IPS DF 4.7 (cell line): ENCODE data around the gene B3GNT8.
"Not testable (repeated sequence)": the region's sequence is repeated elsewhere in the genome, so short reads cannot be mapped to it uniquely, and the experiment has no call there.

Experiments
- DNase-seq: peaks from one replicate; pipeline ENCODE4 v3.0.0-alpha.2; 2013; ENCODE audit warnings: low spot score; ENCODE audit errors: extremely low read depth

B3GNT8 gene

DNA sequence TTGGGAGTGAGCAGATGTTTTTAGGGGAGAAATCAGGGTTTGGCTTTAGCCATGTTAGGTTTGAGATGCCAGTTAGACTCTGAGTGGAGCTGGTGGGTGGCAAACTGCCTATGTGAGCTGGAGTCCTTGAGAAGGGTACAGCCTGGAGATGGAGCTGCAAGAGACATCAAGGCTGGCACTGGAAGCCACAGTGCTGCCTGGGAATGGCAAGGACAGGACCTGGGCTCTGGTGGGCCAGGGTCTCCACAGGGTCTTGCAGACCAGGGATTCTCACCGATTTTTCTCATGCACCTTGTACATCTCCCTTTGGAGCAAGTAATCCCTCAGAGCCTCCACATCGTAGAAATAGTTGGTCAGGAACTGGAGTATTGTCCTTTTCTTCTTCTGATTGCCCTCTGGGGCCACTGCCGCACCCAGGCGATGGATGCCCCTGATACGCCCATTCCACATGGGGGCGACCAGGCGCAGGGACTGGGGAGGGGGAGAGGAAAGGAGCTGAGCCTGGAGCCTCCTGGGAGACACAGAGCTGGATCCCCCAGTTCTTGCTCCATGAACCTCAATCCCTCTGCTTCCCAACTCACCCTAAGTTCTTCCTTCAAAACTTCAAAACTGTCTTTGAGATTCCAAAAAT is 10.9 kb upstream of the B3GNT8 start:
- DNase-seq: no peak

- no peak for DNase-seq
These were observed 9.4 kb upstream of the B3GNT8 start for GRCh38 chr19:41436674-41436951.

DNA sequence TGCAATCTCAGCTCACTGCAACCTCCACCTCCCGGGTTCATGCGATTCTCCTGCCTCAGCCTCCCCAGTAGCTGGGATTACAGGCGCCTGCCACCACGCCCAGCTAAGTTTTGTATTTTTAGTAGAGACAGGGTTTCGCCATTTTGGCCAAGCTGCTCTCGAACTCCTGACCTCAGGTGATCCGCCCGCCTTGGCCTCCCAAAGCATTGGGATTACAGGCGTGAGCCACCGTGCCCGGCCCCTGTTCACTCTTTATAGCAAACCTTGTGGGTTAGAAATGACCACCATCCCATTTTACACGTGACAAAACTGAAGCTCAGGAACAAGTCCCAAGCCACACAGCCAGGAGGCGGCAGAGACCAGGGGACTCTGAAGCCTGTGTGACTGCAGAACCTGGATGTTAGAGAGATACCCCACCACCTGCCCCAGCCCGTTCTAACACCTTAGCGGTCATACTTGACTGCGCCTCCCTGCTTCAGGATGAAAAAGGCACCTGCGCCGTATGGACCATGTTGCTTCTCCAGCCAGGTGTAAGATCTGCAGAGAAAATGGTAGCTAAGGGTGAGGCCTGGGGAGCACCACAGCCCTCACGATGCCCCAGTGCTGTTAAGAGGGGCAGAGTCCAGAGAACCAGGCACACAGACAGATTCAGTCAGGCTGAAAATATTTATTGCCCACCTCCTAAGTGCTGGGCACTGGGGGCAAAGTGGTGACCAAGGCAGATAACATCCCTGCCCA is 8.9 kb upstream of the B3GNT8 start:
- DNase-seq: no peak

GRCh38 chr19:41435376-41435775 is 8.2 kb upstream of the B3GNT8 start:
- not testable (repeated sequence) for DNase-seq

GRCh38 chr19:41434450-41434849 is 7.3 kb upstream of the B3GNT8 start:
- no peak for DNase-seq

GRCh38 chr19:41433171-41433570 is 6.0 kb upstream of the B3GNT8 start:
- no peak for DNase-seq

DNA sequence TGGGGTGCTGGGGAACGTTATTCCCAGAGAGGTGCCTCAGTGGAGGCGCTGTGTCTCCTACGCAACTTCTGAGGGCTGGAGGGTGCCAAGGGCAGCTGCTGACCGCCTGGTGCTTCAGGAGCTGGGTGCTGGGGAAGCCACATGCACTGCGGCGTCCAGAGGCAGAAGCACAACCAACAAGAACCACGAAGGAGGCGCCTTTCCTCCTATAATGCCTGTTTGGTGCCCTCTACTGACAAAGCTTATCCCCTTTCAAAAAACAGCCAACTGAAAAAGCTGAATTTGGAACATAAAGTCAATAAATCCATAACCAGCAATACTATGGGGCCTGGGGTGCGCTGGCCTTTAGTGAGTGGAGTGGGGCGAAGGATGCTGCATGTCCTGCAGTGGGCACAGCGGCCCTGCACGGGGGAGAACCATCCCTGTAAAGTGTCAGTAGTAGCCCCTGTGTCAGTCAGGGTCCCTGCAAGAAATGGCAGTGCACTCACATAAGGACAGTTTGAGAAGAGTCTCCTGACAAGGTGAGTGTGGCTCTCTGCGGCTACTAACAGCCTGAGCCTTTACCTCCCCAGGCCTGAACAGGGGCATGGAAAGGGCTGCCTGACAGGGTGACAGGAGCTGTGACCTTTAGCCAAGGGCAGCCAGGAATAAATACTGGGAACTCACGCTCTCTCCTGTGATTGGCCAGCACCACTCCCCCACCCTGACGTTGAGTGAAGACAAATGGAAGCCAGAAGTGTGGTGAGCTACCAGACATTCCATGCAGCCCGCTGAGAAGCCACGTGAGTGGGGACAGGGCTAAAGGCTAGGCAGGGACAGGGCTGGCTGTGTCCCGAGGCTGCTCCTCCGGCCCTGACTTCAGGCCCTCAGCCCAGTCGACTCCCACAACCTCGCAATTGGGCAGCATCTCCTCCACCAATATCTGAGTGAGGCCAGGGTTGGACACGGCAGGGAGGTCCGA is 4.5 kb upstream of the B3GNT8 start:
- no peak for DNase-seq

GRCh38 chr19:41430922-41431321 is 3.7 kb upstream of the B3GNT8 start:
- no peak for DNase-seq

DNA sequence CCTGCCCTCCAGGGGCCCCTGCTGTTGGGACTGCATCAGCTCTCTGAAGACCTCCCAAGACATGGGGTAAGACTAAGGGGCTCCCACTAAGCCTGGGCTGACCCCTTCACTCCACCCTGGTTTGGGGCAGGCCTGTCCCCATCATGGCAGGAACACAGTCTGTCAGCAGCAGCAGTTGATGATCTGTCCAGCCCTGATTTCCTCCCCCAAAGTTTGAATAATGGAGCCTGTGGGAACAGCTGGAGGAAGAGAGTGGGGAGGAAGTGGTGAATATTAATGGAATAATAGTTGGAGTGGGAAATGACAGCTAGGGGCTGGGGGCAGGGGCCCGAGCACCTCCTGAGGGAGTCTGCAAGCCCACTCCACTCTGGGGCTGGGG is 1.3 kb upstream of the B3GNT8 start:
- DNase-seq: no peak

DNA sequence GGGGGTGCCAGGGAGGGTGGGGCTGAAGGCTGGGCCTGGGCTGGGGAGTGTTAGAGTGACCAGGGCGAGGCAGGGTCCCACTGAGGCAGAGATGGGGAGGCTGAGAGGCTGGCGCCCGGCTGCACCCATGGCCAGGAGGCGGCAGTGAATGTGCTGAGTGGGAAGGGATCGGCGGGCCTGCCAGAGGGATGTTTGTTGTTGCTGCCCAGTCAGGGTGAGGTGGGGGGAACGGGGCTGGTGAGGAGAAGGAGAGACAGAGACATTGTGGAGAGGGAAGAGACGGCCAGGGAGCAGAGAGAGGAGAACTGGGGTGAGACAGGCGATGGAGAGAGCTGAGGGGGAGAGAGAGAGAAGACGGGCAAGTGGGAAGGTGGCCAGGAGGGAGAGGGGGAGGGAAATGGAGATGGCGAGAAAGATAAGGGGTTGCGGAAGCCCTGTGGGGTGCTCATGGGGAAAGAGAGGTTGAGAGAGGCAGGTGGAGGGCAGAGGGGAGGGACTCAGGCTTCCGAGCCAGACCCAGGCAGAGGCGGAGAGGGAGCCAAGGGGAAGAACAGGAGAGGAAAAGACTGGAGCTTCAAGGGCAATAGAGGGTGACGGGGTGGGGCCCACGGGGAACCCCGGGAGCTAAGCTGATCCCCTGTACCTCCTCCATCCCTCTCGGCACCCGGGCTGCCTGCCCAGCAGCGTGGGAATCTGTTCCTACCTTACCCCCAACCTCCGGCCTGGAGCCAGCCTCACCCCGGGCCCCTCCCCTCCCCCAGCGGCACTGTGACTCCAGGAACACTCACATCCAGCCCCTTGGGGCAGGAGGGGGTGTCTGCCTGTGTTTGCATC is 690 bp upstream of the B3GNT8 start:
- no peak for DNase-seq

DNA sequence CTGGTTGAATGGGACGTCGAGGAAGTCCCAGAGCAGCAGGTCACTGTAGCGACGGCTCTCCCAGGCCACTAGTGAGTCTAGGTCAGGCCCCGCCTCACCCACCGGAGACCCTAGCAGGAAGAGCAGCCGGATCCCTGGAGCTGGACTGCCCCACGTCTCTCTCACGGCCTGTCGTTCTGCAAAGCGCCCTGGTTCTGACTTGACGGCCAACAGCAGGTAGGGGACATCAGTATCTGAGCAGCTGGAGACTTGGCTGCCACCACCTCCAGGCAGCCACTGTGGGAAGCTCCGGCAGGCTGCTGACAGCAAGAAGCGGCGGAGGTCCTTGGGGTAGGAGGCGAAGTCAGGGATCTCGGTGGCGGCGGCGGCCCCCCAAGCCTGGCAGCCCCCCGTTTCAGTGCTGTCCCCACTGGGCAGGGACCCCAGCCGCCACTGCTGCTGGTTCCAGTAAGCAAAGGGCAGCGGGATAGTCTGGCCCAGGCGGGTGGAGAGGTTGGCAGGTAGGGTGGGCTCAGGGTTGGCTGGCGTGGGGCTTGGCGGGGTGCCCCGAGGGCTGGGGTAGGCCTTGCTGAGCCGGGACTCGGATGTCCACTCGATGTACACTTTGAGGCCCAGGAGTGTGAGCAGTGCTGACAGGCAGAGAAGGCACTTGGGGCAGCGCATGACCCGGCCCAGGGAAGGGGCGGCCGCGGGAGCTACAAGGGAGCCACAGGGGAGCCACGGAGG is 895 bp downstream of the B3GNT8 start:
- no peak for DNase-seq

DNA sequence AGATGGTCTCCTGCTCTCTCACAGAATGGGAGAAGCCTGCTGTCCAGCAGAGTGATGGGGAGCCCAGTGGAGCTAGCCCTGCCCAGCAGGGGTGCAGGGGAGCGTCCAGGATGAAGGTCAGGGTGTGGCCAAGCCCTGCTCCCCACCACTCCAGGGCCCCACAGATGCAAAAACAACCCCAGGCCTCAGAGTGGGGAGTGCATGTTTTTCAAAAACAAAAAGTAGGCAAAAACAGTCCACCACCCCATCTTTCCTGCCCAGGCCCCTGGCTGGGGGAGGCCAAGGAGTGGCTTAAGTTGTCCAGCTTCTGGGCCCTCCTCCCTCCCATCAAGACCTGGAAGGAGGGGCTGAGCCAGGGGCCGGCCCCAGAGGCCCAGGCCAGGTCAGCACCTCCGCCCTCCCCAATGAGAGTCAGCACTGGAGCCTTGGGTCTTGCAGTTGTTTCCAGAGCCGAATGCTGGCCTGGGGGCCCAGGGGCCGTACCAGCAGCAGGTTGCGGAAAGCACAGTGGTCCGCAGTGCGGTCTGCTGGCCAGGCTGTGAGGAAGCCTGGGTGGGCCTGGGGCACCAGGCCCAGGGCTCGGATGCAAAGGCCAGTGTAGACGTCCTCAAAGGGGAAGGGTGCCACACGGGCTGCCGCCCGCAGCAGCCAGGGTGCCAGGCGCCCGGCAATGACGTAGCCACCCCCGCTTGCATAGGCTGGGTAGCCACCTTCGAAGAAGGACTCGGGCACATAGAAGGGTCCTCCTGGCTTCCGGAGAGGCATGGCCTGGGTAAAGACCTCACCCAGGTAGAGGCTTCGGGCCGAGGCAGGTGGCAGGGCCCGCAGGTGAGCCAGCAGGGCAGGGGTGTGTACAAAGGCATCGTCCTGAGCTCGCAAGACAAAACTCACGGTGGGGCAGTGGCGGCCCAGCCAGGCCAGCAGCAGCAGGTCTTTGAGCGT is 1.7 kb downstream of the B3GNT8 start:
- no peak for DNase-seq

GRCh38 chr19:41424335-41425173 is 2.6 kb downstream of the B3GNT8 start:
- no peak for DNase-seq

DNA sequence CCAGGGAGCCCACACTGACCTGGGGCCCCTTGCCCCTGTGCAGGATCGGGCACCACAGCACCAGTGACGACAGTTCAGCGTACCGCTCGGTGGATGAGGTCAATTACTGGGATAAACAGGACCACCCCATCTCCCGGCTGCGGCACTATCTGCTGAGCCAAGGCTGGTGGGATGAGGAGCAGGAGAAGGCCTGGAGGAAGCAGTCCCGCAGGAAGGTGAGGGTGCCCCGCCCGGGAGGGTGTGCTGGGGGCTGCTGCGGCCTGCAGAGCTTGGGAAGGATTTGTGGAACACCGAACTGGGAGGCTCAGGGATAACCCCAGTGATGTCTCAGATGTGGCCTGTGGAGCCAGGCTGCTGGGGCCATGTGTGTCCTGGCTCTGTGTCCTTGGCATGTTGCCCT is 4.2 kb downstream of the B3GNT8 start:
- no peak for DNase-seq

GRCh38 chr19:41422456-41422855 is 4.7 kb downstream of the B3GNT8 start:
- no peak for DNase-seq

DNA sequence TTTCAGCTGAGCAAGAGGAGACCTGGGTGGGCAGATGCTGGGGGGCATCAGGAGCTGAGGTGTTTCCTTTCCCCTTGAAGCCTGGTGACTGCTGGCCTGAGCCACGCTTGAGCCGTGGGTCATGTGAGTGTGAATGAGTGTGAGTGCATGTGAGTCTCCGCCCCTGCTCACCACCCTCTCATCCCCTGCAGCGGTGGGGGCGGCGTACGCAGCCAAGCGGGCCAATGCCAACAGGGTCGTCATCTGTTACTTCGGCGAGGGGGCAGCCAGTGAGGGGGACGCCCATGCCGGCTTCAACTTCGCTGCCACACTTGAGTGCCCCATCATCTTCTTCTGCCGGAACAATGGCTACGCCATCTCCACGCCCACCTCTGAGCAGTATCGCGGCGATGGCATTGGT is 5.2 kb downstream of the B3GNT8 start:
- no peak for DNase-seq

DNA sequence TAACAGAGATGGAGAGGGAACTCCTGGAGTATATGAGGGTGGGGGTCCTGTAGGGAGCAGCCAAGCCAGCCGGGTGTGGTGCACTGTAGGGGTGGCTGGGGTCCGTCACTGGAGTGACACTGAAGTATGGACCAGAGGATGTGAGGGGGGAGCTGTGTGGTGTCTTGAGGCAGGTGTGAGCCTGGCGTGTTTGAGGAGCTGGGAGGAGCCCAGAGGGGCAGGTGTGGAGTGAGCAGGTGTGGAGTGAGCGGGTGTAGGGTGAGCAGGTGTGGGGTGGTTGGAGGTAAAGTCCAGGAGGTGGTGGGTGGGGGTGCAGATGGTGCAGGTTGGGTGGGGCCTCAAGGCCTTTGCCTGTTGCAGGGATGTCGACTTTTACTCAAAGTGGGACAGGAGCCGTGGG is 5.9 kb downstream of the B3GNT8 start:
- no peak for DNase-seq

DNA sequence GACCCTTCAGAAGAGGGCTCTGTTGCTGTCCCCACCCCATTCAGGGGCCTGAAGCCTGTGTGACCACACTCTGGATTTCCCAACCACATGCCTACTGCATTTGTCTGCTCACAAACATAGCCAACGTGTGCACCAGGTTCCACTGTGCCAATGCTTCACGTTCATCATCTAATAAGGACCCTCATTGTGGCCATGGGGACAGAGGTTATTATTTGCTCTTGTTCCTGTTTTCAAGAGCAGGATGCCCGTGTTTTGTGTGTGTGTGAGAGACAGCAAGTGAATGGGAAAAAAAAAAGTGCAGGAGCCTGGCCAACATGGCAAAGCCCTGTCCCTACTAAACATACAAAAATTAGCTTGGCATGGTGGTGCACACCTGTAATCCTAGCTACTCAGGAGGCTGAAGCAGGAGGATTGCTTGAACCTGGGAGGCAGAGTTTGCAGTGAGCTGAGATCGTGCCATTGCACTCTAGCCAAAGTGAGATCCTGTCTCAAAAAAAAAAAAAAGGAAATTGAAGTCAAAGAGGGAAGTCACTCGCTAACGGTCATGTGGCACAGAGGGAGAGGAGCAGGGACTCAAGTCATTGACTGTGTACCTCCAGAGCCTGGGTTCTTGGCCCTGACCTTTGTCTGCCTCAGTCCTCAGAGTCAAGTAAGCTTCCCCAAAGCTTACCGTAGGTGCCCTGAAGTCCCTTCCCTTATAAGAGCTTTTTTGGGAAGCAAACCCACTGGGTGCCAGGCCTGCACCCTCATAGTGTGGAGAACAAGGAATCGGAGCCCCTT is 6.9 kb downstream of the B3GNT8 start:
- no peak for DNase-seq
